Left ventricle myocardium inferior (tissue), 1 donor: ENCODE measurements around the gene MFAP1. TPM values are rescaled to one million over a fixed set of nuclear protein-coding genes. Genes with fewer than 3 reads are reported as not detected.
"Not testable (repeated sequence)": the region's sequence is repeated elsewhere in the genome, so short reads cannot be mapped to it uniquely, and the experiment has no call there.

ENCODE experiments used
- DNase-seq: peaks from one replicate; pipeline ENCODE4 v3.0.0-alpha.2; 2020
- H3K27ac ChIP-seq: fragments of 200-600 bp; replicated peaks from 2 replicates; pipeline ENCODE4 v1.8.0; 2021
- H3K27me3 ChIP-seq: fragments of 200-600 bp; 2 replicates; pipeline ENCODE4 v1.8.0; 2021; ENCODE audit warnings: low read depth
- H3K36me3 ChIP-seq: fragments of 200-600 bp; 2 replicates; pipeline ENCODE4 v1.8.0; 2021
- H3K4me1 ChIP-seq: fragments of 200-600 bp; 2 replicates; pipeline ENCODE4 v1.8.0; 2021
- H3K4me3 ChIP-seq: fragments of 200-600 bp; 2 replicates; pipeline ENCODE4 v1.8.0; 2021; ENCODE audit warnings: mild to moderate bottlenecking, moderate library complexity
- H3K9me3 ChIP-seq: fragments of 200-600 bp; replicated peaks from 2 replicates; pipeline ENCODE4 v1.8.0; 2021
- intact Hi-C: fragments of 100-400 bp; cut with micrococcal nuclease; formaldehyde crosslinking; loops from one replicate; pipeline ENCODE4 v1.11.0; 2022
- total RNA-seq: library from RNA; stranded (reverse); fragmentation: NEBNext Ultra II Directional; extraction: Animal tissue kit (Norgen Biotek cat#: 25700); gene quantifications from one replicate; pipeline ENCODE4 v1.2.1, GENCODE V29; 2021
- TF ChIP-seq, protein P1 (sequence below): fragments of 200-600 bp; IDR thresholded peaks from 2 replicates; pipeline ENCODE4 v1.8.0; 2021; ENCODE audit warnings: antibody characterized with exemption, mild to moderate bottlenecking, borderline replicate concordance
- donor health status: DM: no; HTN: yes; CAD: no; lungs with severe emphysema.

The MFAP1 gene
- total RNA-seq, 1 donor from 2014 or later: 20.4 TPM

DNA sequence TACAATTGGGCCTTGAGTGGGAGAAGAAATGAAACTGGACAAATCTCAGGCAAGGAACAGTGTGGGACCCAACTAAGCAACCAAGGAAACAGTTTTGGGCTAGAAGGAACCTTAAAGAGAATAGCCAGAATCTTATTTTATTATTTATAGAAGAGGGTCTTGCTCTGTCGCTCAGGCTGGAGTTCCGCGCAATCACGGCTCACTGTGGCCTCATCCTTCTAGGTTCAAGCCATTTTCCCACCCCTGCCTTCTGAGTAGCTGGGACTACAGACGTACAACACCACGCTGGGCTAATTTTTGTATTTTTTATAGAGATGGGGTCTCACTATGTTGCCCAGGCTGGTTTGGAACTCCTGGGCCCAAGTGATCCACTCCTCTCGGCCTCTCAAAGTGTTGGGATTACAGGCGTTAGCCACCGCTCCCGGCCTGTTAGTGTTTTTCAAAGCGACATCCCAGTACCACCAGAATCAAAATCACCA, 1.6 kb upstream of the MFAP1 start:
- Histone ChIP-seq H3K27ac (peak overlapping the region; percentile 76), H3K36me3 (no peaks in the 10 kb centered on the region), H3K9me3 (no peaks in the 10 kb centered on the region), H3K27me3 (no peaks in the 10 kb centered on the region), H3K4me1 (peaks cover 60% of the 10 kb centered on the region), H3K4me3 (peak overlapping the region; percentile 74)
- intact Hi-C loops: no loop called here
- DNase-seq: no peak
- TF ChIP-seq, protein P1, sequence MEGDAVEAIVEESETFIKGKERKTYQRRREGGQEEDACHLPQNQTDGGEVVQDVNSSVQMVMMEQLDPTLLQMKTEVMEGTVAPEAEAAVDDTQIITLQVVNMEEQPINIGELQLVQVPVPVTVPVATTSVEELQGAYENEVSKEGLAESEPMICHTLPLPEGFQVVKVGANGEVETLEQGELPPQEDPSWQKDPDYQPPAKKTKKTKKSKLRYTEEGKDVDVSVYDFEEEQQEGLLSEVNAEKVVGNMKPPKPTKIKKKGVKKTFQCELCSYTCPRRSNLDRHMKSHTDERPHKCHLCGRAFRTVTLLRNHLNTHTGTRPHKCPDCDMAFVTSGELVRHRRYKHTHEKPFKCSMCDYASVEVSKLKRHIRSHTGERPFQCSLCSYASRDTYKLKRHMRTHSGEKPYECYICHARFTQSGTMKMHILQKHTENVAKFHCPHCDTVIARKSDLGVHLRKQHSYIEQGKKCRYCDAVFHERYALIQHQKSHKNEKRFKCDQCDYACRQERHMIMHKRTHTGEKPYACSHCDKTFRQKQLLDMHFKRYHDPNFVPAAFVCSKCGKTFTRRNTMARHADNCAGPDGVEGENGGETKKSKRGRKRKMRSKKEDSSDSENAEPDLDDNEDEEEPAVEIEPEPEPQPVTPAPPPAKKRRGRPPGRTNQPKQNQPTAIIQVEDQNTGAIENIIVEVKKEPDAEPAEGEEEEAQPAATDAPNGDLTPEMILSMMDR: no peak

DNA sequence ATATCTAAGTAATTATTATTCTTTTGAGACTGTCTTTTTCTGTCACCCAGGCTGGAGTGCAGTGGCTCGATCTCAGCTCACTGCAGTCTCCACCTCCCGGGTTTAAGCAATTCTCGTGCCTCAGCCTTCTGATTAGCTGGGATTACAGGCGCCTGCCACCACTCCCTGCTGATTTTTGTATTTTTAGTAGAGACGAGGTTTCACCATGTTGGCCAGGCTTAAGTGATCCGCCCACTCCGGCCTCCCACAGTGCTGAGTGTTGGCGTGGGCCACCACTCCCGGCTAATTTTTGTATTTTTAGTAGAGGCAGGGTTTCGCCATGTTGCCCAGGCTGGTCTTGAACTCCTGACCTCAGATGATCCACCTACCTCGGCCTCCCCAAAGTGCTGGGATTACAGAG, 815 bp upstream of the MFAP1 start:
- intact Hi-C loops, DNase-seq, H3K36me3 ChIP-seq, H3K9me3 ChIP-seq, H3K27me3 ChIP-seq, H3K27ac ChIP-seq: not testable (repeated sequence)
- H3K4me1 ChIP-seq: peaks cover 66% of the 10 kb centered on the region
- H3K4me3 ChIP-seq: peak overlapping the region; percentile 89

DNA sequence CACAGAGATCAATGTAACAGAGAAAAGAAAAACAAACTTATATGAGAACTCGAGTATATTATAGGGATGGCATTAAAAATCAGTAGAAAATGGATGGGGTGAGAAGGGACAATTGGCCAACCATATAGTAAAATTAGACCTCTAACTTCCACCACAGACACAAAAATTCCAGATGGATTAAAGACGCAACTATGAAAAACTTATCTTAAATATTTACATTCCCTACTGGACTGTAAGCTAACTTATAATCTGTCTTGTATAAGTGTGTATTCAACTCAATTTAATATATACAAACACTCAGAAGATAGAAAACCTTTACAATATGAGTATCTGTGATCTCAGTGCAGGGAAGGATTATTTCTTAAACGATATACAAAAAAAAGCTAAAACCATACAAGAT, 3.0 kb downstream of the MFAP1 start:
- DNase-seq: no peak
- intact Hi-C loops: no loop called here
- TF ChIP-seq, protein P1: no peak
- no peak overlapping the region for H3K27ac ChIP-seq
- H3K36me3 ChIP-seq: peaks cover 11% of the 10 kb centered on the region
- H3K4me3 ChIP-seq: no peak overlapping the region
- peaks cover 50% of the 10 kb centered on the region for H3K4me1 ChIP-seq
- no peaks in the 10 kb centered on the region for H3K9me3 ChIP-seq
- H3K27me3 ChIP-seq: no peaks in the 10 kb centered on the region

DNA sequence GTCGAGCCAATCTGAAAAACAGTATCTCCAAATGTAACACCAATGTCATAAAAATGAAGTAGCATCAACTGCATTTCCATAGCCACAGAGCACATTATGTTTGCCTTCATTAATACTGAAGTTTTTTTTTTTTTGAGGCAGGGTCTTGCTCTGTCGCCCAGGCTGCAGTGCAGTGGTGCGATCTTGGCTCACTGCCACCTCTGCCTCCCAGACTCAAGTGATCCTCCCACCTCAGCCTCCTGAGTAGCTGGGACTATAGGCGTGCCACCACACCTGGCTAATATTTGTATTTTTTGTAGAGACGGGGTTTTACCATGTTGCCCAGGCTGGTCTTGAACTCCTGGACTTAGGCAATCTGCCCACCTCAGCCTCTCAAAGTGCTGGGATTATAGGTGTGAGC, 9.4 kb downstream of the MFAP1 start:
- not testable (repeated sequence) for H3K4me1 ChIP-seq

DNA sequence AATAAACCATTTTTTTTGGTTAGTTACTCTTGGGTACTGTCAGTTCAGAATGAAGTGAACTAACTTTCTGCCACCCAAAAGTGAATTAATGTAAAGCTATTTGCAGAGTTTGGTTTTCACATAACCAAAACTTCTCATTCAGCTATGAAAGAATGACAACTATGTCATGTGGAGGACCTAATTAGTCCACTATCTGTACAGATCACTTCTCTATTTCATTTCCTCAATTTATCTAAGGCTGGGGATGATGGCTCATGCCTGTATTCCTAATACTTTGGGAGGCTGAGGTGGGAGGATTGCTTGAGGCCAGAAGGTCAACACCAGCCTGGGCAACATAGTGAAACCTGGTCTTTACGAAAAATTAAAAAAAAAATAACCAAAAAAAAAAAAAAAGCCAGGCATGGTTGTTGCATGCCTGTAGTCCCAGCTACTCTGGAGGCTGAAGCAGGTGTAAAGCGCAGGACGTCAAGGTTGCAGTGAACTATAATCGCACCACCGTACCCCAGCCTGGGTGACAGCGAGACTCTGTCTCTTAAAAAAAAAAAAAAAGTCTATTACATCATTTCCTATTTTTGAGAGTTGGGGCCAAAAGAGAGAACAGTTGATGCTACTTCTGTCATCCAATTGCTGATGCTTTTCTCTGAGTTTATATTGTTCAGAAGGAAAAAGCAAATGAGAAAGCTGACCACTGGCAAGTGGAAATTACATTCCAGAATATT, 15.4 kb downstream of the MFAP1 start:
- intact Hi-C loops: no loop called here
- no peak for DNase-seq
- Histone ChIP-seq H3K4me3 (no peak overlapping the region), H3K27me3 (no peaks in the 10 kb centered on the region), H3K36me3 (peaks cover 99% of the 10 kb centered on the region), H3K9me3 (no peaks in the 10 kb centered on the region), H3K27ac (no peak overlapping the region), H3K4me1 (no peaks in the 10 kb centered on the region)
- TF ChIP-seq, protein P1: no peak

More for the DNA sequence above, 9.4 kb downstream of the MFAP1 start:
- H3K4me3 ChIP-seq, H3K27me3 ChIP-seq, DNase-seq, H3K9me3 ChIP-seq, intact Hi-C loops, H3K27ac ChIP-seq: not testable (repeated sequence)
- H3K36me3 ChIP-seq: peaks cover 74% of the 10 kb centered on the region

DNA sequence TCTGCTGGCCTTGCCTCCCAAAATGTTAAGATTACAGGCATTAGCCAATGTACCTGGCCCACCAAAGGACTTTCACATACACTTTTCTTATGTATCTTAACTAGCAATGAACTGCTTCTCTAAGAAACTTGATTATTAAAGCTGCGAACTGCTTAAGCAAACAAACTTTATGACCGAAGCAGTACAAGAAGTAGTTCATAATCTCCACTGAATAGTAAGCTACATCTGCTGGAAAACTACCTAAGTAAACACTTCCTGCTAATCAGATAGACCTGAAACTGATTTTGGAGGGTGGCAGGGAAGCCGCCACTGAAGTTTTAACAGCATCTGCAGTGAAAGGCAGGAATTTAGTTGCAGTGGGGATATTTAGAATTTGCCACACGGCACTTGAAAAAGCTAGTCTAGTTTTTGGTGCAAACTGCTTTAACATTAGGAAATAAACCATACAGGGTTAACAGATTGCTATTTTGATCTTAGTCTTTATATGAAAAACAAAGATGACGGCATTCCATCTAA, 16.0 kb downstream of the MFAP1 start:
- Histone ChIP-seq H3K27ac (no peak overlapping the region), H3K9me3 (no peaks in the 10 kb centered on the region), H3K27me3 (no peaks in the 10 kb centered on the region), H3K4me3 (no peak overlapping the region), H3K36me3 (peaks cover 99% of the 10 kb centered on the region), H3K4me1 (no peaks in the 10 kb centered on the region)
- DNase-seq: no peak
- TF ChIP-seq, protein P1: no peak
- intact Hi-C loops: no loop called here

DNA sequence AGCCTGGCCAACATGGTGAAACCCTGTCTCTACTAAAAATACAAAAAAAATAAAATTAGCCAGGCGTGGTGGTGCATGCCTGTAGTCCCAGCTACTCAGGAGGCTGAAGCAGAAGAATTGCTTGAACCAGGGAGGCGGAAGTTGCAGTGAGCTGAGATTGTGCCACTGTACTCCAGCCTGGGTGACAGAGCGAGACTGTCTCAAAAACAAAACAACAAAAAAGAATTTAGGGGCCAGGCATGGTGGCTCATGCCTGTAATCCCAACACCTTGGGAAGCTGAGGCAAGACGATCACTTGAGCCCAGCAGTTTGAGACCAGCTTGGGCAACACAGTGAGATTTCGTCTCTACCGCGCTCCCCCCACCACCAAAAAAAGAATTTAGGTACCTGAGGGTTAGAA, 21.8 kb downstream of the MFAP1 start:
- DNase-seq, H3K27ac ChIP-seq, H3K27me3 ChIP-seq, intact Hi-C loops, H3K4me3 ChIP-seq, H3K9me3 ChIP-seq: not testable (repeated sequence)
- Histone ChIP-seq H3K36me3 (peaks cover 77% of the 10 kb centered on the region), H3K4me1 (peaks cover 42% of the 10 kb centered on the region)
